NK-92 (cell line): Measurements from ENCODE around the gene PTPA.
A peak's percentile ranks its signal among the peaks of the same experiment; 100 is the strongest.

Experiments used
- DNase-seq: peaks from one replicate; lab custom pipeline; 2025; ENCODE audit not compliant: unreplicated experiment; lab: John Stamatoyannopoulos, UW

The PTPA gene

DNA sequence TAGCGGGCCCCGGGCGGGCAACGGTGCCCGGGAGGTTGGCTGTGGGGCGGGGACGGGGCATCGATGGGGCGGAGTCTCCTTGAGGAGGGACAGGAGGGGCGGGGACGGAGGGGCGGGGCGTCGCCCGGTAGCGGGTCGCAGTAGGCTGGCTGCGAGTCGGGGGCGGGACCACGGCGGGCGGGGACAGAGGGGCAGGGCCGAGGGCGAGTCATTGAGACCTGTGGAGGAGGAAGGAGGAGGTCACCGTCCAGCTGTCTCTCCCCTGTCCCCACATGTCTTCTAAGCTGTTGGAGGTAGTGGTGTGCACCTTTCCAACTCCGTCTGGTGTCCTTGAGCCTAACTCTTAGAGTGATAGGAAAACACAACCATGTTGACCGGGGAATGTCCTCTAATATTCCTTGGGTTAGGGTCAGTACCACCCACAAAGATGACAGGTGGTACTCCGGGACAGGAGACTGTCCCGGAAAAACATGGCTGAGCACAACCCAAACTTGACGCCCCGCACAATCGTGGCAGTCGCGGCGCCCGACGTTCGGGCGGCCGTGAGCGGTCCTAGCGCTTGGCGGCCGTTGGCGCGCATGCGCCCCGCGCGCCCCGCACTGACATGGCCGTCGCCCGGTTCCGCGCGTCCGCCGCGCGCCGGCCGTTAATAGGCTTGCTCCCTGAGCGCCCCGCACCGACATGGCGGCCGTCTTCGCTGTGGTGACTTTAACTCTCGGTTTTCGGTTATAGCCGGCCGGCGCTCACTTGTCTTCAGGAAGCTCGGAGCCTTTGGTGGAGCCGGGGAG lies at the start of gene PTPA, which contains the start of gene CRAT:
Gene PTPA (plus strand): TSS at position 676 of the 788 bp plus-strand sequence. CDS start 186 bp downstream, outside the sequence.
Gene CRAT (minus strand): TSS at position 54 of the 788 bp plus-strand sequence. CDS start 284 bp downstream, outside the sequence.
- DNase-seq, result peak; percentile 72

DNA sequence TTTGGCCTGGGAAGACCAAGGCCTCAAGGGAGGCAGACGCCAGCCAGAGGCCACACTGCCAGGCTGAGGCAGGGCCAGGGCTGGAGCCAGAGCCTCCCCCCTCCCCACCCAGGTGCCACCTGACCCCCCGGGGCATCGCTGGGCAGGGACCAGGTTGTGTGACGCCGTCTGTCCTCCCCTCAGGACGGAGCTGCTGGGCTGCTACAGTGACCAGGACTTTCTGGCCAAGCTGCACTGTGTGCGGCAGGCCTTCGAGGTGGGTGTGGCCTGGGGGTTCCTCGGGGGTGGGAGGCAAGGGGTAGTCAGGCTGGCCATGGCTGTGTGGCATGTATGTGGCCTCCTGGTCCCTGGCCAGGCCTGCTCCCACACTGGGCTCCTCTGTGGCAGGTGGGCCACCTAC lies 48.2 kb upstream of the PTPA start:
- no peak for DNase-seq

- DNase-seq, result no peak
These were observed 46.7 kb upstream of the PTPA start for GRCh38 chr9:129064499-129064908.

DNA sequence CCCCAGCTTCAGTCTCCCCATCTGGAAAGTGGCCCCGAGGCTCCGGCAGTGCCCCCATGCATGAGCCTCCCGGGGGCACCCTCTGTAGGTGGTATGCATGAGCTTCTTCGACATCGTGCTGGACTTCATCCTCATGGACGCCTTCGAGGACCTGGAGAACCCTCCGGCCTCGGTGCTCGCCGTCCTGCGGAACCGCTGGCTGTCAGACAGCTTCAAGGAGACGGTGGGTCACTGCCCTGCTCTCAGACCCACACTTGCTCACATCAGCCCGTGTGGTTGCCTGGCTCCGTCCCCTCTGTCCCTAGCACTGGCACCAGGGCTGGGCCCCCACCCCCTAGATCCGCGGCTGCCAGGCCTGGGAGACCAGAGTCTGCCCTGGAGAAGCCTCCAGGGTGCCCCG lies 43.1 kb upstream of the PTPA start:
- DNase-seq, result no peak

GRCh38 chr9:129068990-129069861 lies 42.0 kb upstream of the PTPA start:
- no peak for DNase-seq

- DNase-seq, result no peak
These were observed 41.2 kb upstream of the PTPA start for GRCh38 chr9:129069862-129070641.

DNA sequence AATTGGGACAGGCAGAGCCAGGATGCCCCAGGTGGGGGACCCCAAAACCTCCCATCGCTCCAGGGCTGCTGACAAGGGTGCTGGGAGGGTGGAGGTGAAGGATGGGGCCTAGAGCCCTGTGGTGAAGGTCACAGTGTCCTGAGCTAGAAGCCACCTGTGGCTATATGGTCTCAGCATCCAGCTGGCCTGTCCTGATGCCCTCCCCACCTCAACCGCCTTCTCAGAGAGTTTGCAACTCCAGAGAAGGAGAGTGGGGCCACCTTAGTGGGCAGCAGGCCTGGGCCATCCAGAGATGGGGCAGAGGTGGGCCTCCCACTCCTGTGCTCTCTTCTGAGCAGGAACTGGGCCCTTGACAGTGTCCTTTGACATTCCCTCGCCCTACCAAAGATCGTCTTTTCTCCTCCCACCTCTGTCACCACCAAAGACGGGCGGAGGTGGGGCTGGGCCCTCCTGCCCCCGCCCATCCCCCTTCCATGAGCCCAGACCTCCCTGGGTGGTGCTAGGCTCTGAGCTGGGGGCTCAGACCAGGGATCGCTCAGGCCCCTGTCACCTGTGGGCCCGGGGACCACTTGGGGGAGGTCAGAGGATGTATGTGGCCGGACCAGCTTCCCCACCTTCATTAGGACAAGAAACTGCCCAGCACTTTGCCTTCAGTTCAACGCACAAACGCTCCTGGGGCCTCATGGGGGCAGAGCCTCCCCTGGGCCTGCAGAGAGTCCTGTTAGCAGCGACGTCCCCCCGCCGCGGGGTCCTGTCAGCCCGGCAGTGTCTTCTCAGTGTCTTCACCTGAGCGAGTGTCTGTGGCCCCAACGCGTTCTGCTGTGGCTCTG lies 40.3 kb upstream of the PTPA start:
- DNase-seq, result no peak

DNA sequence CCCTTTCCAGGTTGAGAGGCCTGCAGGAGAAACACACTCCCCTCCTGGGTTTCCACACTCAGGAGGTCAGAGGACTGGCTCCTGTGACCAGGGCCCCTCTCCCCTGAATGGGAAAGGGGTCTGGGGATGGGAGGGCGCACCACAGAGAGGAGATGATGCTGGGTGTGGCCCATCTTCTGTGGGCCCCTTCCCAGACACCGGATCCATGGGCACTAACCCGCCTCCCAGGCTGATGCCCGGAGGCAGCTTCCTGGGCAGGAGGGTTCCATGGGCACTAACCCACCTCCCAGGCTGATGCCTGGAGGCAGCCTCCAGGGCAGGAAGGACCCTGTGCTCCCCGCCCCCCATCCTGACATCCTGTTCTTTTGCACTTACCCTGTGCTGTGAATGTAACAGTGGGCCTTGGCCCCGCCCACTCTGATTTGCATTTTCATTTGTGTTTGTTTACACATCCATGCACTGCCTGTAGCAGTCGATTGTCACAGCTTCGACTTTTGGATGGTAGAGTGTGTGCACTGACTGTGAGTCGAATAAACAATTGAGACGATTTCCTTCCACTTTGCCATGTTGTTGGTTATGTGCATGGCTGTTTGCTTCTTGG lies 39.6 kb upstream of the PTPA start:
- no peak for DNase-seq

GRCh38 chr9:129072171-129072570 lies 39.0 kb upstream of the PTPA start:
- no peak for DNase-seq

- no peak for DNase-seq
These were observed 37.8 kb upstream of the PTPA start for GRCh38 chr9:129073404-129073803.

DNA sequence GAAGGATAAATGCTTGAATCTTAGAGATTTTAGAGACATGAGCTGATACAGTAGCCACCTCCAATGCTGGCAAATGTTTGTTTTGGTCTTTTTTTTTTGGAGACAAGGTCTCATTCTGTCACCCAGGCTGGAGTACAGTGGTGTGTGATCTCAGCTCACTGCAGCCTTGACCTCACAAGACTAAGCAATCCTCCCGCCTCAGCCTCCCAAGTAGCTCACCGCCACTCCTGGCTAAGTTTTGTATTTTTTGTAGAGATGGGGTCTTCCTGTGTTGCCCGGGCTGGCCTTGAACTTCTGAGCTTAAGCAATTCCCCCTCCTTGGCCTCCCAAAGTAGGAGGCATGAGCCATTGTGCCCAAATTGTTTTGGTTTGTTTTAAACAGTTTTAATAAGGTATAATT lies 37.1 kb upstream of the PTPA start:
- DNase-seq, result no peak

DNA sequence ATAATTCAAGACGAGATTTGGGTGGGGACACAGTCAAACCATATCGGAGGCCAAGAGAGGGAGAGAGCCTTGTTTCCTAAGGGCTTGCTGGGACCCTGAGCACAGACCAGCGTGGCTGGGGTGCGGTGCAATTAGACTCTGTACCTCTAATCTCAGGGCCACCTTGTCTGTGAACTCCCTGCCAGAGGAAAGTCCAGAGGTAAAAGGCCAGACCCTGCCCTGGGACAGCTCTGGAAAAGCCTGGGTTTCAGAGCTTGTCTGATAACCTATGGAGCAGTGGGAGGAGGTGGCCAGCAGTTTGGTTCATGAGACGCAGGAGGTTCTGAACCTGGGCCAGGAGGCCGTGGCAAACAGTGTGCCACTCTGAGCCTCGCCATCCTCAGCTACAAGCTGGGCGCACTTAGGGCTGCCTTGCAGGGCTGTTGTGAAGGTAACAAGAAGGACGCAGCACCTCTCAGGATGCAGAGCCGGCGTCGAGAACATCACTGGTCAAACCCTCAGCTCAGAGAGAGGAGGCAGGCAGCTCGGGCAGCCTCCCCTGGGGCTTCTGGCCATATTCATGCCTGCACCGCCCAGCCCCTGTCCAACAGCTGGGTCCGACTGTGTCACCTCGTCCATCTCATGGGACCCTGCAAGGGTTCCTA lies 35.1 kb upstream of the PTPA start:
- DNase-seq, result no peak

- DNase-seq, result no peak
These were observed 34.6 kb upstream of the PTPA start for GRCh38 chr9:129076640-129077037.

GRCh38 chr9:129077236-129077635 lies 34.0 kb upstream of the PTPA start:
- DNase-seq, result no peak

- no peak for DNase-seq
These were observed 32.3 kb upstream of the PTPA start for GRCh38 chr9:129078691-129079503.

DNA sequence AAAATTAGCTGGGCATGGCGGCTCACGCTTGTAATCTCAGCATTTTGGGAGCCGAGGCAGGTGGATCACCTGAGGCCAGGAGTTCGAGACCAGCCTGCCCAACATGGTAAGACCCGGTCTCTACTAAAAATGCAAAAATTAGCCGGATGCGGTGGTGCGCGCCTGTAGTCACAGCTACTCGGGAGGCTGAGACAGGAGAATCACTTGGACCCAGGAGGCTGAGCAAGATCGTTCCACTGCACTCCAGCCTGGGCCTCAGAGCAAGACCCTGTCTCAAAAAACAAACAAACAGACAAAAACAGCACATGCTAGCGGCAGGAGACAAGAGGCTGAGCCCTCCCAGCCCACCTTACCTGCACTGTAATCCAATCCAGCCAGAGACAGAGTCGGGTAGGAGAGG lies 31.4 kb upstream of the PTPA start:
- DNase-seq, result no peak

GRCh38 chr9:129080298-129080600 lies 31.0 kb upstream of the PTPA start:
- no peak for DNase-seq

GRCh38 chr9:129080601-129081387 lies 30.4 kb upstream of the PTPA start, which contains the start of gene DOLPP1:
Gene DOLPP1, plus strand, starts transcription at chr9:129081111. Its CDS starts 21 bp downstream, at chr9:129081132.
- peak; percentile 83 for DNase-seq
